HG03108 (cell line): Measurements from ENCODE around the gene IL10.
A peak's percentile ranks its signal among the peaks of the same experiment; 100 is the strongest.
"Not testable (repeated sequence)": the region's sequence is repeated elsewhere in the genome, so short reads cannot be mapped to it uniquely, and the experiment has no call there.

ENCODE experiments used
- ATAC-seq: cut with Tn5 transposase; IDR thresholded peaks from one replicate; pipeline ENCODE4 v1.9.1; 2021; ENCODE audit warnings: moderate library complexity; ENCODE audit not compliant: unreplicated experiment

The IL10 gene

GRCh38 chr1:206768472-206769303 is 3.6 kb downstream of the IL10 start:
- ATAC-seq = no peak

- ATAC-seq = peak; percentile 52
Measured at GRCh38 chr1:206766251-206766856, 5.9 kb downstream of the IL10 start.

GRCh38 chr1:206765771-206766170 is 6.5 kb downstream of the IL10 start:
- ATAC-seq = not testable (repeated sequence)

- not testable (repeated sequence) for ATAC-seq
Measured at GRCh38 chr1:206762741-206763364, 9.4 kb downstream of the IL10 start.

- ATAC-seq = no peak
Measured at GRCh38 chr1:206761159-206761768, 11.0 kb downstream of the IL10 start.

GRCh38 chr1:206760590-206760989 is 11.7 kb downstream of the IL10 start:
- no peak for ATAC-seq

- no peak for ATAC-seq
Measured at GRCh38 chr1:206757524-206758266, 14.6 kb downstream of the IL10 start.

GRCh38 chr1:206754011-206754410 is 18.3 kb downstream of the IL10 start:
- no peak for ATAC-seq

- ATAC-seq = no peak
Measured at GRCh38 chr1:206753141-206753540, 19.2 kb downstream of the IL10 start.

- ATAC-seq = no peak
Measured at GRCh38 chr1:206752481-206752880, 19.8 kb downstream of the IL10 start.

GRCh38 chr1:206751891-206752290 is 20.4 kb downstream of the IL10 start:
- ATAC-seq = no peak

GRCh38 chr1:206748348-206749030 is 23.8 kb downstream of the IL10 start:
- ATAC-seq = no peak

GRCh38 chr1:206745301-206745700 is 27.0 kb downstream of the IL10 start:
- ATAC-seq = no peak

- ATAC-seq = no peak
Measured at GRCh38 chr1:206744683-206745082, 27.6 kb downstream of the IL10 start.

GRCh38 chr1:206742719-206743383 is 29.4 kb downstream of the IL10 start:
- ATAC-seq = no peak

- ATAC-seq = no peak
Measured at GRCh38 chr1:206741142-206741701, 31.1 kb downstream of the IL10 start.

- ATAC-seq = peak; percentile 83
Measured at GRCh38 chr1:206739411-206740076, 32.8 kb downstream of the IL10 start.

GRCh38 chr1:206738370-206739366 is 33.6 kb downstream of the IL10 start:
- ATAC-seq = no peak
